TTC549 (cell line): ENCODE results near the gene DLG5.

Source experiments
- FAIRE-seq: peaks from 2 replicates; lab custom pipeline; 2012; peaks lifted over from hg19 to GRCh38; lab: Jason Lieb, UNC

Gene DLG5

DNA sequence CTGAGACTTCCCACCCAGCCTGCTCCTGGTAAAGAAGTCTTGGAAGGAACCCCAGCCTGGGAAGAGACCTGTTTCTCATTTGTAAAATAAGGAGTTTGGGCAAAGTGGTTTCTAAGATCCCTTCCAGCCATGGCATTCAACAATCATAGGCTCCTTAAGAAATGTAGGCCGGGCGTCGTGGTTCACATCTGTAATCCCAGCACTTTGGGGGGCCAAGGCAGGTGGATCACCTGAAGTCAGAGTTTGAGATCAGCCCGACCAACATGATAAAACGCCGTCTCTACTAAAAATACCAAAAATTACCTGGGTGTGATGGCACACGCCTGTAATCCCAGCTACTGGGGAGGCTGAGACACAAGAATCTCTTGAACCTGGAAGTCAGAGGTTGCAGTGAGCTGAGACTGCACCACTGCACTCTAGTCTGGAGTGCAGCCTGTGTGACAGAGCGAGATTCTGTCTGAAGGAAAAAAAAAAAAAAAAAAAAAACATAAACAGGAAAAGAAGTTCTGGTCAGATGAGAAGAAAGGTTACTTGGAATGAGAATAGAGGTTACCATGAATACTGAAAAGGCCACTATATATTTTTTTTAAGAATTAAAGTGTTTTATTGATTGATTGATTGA is 15.9 kb downstream of the DLG5 start:
- no peak for FAIRE-seq

DNA sequence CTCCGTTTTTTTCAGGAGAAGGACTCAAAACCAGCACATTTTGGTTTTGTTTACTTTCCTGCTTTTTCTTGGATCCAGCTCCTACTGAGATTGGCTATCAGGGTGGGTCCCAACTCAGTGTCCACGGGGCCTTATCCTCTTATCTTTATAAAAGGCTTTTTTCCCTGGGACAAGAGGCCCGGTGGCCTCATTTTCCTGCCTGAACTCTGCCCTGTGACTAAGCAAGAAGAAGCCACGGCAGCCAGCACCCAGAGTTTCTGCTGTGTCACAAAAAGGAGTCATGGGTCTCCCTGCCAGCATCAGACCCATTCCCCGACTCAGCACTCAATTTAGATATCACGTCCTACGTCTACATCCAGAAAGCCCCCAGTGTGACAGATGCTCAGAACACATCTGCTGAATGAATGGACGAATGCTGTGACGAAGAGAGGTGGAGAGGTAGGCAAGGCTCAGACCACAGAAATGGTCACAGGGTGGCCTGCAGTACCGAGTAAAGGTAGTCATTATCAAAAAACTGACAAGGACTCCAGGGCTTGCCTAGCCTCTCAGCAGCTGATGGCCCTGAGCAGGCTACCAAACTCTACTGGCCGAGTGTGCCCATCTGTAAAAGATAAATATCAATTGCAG is 16.7 kb downstream of the DLG5 start:
- FAIRE-seq = no peak

DNA sequence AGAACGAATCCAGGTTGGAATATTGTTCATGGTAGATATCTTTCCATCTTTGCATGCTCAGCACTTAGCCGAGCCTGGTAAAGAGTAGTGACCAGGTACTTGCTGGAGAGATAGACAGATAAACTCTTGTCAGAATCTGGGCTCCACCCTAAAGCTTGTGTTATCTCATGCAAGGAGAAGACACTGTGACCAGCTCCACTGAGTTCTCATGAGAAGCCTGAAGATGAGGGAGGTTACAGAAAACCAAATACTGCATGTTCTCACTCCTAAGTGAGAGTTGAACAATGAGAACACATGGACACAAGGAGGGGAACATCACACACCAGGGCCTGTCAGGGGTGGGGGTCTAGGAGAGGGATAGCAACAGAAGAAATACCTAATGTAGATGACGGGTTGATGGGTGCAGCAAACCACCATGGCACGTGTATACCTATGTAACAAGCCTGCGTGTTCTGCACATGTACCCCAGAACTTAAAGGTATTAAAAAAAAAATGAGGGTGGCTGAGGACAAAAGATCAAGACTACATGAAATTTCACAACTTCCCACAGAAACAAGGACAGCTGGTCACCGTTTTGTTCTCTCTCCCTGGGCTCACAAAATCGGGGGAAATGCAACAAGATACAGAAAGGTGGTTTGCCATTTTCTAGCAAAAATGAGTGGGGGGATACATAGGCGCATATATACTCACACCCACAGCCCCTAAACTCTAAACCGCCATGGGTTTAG is 17.4 kb downstream of the DLG5 start:
- no peak for FAIRE-seq

DNA sequence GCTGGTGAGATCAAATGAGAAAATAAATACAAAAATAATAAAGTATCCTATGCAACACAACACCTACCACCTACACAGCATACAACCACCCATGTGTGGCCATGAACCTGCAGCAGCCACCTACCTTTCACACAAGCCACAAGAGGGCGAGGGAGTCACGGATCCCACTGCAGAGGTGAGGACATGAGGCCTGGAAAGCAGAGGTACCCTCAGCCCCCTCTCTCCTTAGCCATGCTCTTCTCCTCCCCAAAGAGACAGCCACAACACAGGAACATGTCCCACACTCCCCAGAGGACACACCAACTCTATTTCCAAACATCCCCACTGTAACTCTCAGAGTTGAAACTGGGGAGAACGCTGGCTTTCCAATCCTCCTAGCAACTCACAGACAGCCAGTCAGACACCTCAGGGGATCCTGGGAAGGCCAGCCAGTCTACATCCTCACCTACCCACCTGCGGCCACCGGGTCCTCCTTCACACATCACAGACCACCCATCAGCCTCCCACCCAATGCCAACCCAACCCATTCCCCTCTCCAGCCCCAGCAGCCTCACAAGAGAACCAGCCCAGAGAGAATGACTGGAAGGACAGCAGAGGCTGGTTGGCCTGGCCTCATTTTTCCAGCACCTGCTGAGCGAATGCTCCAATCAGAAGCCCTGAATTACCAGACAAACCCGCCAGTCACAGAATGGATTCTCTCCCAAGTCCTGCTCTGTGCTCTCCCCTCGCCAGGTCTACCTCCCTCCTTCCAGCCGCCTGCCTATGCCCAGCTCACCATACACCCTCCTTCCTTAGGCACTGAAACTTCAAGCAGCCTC is 18.4 kb downstream of the DLG5 start:
- no peak for FAIRE-seq

DNA sequence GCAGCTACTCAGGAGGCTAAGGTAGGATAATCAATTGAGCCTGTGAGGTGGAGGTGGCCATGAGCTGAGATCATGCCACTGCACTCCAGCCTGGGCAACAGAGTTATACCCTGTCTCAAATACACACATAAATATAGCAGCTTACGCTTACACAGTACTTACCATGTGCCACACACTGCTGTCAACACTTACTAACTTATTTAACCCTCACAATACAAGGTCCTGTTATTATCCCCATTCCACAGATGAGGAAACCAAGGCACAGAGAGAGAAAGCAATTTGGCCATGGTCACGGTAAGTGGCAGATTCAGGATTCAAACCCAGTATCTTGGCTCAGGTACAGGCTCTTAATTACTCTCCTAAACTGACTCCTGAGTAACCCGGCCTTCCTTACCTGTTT is 19.1 kb downstream of the DLG5 start:
- no peak for FAIRE-seq

DNA sequence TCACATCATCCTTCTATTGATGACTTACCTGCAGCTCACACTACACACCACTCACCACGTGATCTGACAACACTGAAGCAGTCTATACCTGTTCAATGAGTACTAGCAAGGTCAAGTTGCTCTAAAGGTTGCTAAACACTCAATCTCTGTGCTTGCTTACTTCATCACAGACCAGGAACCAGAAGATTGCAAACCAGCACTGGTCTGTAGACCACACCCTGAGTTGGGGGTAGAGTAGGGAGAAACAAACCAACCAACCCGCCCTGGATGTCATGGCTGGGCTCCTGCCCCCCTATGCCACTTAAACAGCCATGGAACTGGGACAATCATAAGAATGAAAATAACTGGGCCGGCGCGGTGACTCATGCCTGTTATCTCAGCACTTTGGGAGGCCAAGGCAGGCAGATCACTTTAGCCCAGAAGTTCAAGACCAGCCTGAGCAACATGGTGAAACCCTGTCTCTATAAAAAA is 19.6 kb downstream of the DLG5 start:
- no peak for FAIRE-seq

DNA sequence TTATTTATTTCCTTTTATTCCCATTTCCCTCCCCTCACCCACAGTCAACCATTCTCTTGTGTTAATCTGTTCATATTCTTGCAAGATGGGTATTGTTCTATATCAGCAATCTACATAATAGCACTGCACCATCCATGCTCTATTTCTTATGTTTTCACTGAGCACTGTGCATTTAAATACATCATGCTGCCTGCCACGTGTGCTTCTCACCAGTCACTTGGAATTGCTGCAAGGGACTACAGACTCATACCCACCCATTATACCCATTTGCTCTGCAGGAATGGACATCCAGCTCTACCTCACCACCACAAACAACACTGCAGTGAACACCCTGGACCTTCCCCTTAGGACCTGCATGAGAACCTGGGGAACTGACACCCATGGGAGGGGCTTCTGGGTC is 20.8 kb downstream of the DLG5 start:
- FAIRE-seq = no peak

DNA sequence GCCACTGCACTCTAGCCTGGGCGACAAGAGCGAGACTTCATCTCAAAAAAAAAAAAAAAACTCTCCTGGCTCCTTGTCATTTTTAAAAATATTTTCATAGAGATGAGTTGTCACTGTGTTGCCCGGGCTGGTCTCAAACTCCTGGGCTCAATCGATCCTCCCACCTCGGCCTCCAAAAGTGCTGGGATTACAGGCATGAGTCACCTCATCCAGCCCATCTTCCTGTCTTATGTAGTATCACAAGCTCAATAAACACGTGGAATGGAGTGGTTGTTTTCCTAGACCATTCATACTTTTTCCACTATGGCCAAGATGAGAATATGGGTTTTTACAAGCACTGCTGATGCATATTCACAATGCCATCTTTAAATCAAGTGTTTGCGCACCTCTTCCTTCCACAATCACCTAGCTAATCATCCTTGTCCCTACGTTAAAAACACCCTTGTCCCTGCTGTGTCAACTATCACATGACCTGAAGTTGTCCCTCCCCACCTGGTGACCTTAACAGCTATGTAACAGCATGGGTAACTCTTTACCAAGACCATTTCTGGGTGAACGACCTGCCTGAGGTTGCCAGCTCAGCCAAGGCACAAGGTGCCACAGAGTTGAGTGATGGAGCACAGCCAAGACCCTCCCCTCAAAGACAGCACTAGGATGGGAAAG is 21.3 kb downstream of the DLG5 start:
- no peak for FAIRE-seq

DNA sequence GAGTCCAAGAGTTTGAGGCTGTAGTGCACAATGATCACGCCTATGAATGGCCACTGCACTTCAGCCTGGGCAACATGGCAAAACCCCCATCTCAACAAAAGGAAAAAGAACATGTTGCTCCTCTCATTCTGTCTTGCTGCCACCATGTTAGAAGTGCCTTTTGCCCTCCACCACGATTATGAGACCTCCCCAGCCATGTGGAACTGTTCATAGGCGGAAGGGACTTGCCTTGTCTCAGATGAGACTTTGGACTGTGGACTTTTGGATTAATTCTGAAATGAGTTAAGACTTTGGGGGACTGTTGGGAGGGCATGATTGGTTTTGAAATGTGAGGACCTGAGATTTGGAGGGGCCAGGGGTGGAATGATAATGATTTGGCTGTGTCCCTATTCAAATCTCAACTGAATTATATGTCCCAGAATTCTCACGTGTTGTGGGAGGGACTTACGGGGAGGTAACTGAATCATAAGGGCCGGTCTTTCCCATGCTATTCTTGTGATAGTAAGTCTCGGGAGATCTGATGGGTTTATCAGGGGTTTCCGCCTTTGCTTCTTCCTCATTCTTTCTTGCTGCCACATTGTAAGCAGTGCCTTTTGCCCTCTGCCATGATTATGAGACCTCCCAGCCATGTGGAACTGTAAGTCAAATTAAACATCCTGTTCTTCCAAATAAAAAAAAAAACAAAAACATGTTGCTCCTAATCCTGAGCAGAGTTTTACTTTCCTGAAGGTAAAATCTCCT is 22.3 kb downstream of the DLG5 start:
- FAIRE-seq = no peak

DNA sequence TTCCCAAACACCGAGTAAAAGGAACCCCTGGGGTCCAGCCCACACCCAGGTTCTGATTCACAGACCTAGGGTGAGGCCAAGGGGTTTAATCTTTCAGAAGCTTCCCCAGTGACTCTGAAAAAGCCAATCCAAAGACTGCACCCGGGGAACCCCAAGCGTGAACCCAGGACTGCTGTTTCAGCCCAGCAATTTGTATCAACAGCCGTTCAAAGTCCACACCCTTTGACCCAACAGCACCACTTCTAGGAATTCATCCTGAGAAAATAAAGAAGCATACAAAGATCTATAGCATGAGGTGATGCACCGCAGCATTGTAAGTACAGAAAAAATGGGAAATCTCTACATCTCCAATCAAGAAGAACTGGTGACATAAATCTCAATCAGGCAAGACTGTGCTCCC is 24.4 kb downstream of the DLG5 start:
- no peak for FAIRE-seq

DNA sequence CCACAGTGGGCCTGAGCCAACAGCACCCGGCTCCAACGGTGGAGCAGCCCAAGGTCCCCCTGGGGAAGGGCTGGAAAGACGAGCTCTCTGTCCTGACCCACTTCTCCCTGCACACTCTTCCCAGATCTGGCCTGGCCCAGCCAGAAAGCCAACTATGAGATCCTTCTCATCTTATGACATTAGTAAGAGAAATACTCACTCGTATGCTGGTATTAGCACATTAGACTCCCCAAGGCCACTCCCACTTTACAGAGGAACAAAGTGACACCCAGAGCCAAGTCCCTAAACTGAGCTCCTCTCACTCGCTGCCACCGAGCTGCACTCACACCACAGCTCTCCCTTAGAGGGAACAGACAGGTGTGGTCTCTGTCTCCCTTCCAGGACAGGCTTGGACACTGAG is 24.8 kb downstream of the DLG5 start:
- FAIRE-seq = no peak

DNA sequence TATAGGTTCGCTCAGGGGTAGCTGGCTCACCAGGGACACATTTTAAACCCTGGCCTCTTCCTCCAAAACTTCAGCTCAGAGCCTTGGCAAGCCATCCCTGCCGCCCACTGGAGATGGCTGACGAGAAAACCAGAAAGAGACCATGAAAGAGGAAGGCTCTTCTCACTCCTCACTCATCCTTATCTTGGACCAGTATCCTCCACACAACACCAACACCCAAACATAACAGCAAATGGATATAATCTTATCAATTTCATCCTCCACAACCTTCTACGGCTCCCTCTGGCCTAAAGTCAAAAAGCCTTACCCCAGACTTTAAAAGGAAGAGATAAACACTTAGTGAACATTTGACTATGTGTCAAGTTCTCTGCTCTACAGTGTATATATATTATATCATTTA is 26.9 kb downstream of the DLG5 start:
- FAIRE-seq = no peak

DNA sequence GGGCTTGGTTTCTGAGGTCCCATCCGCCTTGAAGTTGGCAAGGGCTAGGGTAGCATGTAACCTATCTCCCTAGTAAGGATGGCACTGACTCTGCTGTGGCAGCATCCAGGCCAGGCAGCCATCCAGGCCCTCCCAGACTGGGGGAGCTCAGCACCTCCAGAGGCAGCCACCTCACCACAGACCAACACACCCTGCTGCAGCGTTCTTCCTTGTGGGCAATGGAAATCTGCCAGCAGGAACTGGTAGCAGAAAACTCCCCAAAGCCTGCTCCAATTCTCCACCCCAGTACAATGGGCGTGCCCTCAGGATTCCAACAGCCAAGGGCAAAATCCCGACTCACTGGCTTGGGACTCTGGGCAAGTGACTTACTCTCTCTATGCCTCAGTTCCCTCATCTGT is 27.5 kb downstream of the DLG5 start:
- no peak for FAIRE-seq

DNA sequence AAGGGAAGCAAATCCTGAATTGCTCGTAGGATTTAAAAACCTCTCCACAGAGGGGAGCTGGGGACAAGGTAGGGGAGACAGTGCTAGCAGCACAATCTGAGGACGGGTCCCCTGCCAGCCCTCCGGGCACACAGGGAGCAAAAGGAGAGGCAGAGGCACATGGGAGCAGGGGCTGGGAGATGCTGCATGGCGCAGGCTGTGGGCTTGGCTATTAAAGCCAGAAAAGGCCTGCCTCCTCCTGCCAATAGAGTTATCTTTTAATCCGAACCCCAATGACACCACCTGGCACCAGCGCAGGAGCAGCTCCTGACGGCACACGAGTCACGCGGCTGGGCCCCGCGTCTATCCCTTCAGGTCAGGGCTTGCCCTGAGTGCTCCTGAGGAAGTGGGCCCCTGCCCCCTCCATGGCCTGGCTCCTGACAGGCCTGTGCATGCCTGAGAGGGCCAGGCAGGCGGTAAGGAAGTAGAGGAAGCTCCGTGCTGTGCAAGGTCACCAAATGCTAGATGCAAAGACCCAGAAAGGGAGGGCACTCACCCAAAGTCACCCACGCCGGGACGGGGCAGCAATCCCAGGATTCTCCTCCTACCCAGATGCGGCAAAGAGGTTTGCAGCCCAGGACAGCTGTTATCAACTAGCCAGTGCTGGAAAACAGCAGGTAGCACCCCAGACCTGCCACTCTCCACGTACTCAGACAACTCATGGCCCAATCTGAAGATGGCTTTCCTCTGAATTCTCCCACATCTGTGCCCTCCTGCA is 28.1 kb downstream of the DLG5 start:
- FAIRE-seq = no peak

DNA sequence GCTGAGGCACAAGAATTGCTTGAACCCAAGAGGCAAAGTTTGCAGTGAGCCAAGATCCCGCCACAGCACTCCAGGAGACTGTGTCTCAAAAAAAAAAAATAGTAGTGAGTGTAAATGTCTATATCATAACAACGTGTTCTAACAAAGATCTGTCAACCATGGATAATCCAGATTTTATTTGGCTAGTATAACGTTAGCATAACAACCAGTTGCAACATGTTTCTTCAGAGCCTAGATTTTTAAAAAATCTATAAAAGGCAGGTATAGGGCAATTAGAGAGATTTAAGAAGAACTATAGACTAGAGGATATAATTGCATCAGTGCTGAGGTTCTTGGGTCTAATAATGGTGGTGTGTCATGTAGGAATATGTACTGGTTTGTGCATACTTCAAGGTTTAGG is 30.5 kb downstream of the DLG5 start:
- FAIRE-seq = no peak

DNA sequence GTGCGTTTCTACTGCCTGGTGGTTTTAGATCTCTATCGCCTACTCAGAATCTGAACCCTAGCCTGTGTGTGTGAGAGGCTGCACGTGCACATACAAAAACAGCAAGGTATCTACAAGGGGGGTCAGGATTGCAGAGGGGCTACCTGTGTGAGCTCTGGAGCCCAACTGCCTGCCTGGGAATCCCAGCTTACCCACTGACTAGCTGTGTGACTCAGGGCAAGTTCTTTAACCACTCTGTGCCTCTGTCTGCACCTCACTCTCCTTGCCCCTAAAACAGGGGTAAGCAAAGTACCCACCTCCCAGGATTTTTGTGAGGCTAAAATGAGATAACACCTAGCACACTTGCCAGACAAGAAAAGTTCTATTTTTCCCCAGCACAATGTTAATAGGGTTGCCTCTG is 32.5 kb downstream of the DLG5 start:
- no peak for FAIRE-seq

DNA sequence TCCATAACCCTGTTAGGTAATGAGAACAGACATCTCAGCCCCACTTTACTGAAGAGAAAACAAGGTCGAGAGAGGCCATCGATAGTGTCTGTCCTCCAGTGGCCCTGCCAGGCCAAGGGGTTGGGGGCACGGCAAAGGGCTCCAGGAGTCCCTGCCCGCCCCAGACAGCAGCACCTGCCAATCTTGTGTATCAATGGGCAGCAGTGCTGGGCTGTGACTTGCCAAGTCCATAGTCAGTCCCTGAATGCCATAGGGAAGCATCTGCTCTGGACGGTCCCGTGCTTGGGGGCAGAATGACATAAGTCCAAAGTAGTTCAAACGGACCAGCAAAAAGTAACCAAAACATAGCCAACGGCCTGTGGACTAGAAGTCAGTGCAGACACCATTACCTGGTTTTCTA is 33.2 kb downstream of the DLG5 start:
- FAIRE-seq = no peak

DNA sequence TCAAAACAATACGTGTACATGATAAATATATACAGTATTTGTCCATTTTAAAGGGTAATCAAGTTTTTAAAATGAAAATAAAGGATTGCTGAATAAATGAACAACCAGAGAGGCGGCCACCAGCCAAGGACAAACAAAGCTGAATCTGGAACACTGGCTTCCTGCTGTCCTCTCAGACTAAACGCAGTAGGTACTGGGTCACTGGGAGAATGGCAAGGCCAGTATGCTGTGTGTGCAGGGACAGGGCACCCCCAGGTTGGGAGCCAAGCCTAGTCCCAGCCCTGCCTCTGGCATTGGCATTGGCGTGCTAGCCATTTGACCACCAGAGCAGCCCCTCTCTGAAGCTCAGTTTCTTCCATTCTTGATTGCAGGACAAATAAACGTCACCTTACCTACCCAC is 33.8 kb downstream of the DLG5 start:
- no peak for FAIRE-seq

DNA sequence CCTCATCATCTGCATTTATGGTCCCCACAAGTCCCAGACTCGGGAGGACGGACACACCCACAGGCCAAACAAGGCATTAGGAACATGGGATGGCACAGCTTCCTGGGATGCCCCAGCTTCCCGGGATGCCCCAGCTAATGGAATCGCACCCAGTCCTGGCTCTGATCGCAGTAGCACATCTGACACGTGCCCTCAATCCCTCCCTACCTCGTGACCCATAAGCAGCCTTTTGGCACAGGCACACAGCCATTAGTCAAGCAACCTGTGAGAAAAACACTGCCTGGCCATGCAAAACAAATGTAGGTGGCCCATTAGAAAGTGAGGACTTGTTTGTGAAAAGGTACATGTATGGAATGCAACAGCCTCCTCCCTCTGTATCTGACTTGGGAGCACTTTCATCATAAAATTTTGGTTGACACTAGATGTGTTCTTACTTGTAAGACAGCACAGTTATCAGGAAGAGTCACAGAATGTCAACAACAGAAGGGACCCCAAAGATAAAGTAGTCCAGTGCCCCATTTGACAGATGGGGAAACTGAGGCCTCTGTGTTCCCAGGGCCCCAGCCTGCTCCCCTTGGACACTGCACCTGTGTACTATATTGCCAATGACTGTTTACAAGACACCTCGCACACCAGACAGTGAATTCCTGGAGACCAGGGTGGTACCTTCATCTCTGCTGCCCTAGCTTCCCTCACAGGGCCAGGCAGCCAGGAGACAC is 34.4 kb downstream of the DLG5 start:
- no peak for FAIRE-seq

DNA sequence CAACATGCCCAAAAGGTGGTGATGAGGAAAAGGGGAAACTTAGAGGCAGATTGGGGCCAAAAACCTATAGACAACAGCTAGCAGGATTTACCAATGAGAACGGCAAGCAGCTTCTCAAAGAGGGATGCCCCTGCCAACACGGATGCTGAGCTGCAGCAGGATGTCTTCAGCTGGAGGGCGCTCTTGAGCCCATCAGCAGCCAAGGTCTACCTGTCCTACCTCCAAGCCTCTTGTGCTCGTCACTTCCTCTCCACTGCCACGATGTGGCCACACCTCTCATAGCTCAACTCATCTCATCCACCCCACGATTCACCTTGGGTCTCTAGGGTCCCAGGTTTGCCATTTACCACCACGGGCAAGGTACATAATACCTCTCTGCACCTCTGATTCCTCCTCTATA is 36.5 kb downstream of the DLG5 start:
- FAIRE-seq = no peak
